Measurements from ENCODE around the gene ADAMTS17. TPM values are rescaled to one million over a fixed set of nuclear protein-coding genes. Genes with fewer than 3 reads are reported as not detected.
A peak's percentile ranks its signal among the peaks of the same experiment; 100 is the strongest.

ADAMTS17 gene
- total and polyA plus RNA-seq, 11 donors, result 0.30 to 2.4 (median 1.2) TPM

DNA sequence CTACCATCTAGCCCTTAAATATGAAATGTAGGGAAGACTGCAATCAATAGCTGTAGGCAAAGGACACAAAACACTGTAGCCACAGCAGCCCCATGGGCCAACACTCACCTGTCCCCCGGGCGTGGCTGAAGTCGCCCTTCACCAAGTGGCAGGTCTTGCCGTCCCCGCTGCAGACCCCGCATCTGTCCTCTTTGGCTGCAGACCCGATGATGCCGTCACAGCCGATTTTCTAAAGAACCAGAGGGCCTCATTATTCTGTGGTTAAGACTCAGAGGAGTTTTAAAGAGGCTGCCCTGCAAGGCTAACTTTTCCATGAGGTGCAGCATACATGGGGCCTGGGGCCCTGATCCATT, 245.6 kb downstream of the ADAMTS17 start:
- Histone ChIP-seq H3K4me3 (no peak overlapping the region), H3K27ac (no peak overlapping the region), H3K9me3 (no peaks in the 10 kb centered on the region), H3K36me3 (no peaks in the 10 kb centered on the region), H3K27me3 (no peaks in the 10 kb centered on the region), H3K4me1 (peaks cover 0 to 4% (median 0%) of the 10 kb centered on the region in 12 donors)
- ATAC-seq, result no peak
- no peak for DNase-seq
- 79 to 95% (median 92%) methylated on average over 9 of the region's 9 CpGs for WGBS, 4 donors
- TF ChIP-seq, protein P1, sequence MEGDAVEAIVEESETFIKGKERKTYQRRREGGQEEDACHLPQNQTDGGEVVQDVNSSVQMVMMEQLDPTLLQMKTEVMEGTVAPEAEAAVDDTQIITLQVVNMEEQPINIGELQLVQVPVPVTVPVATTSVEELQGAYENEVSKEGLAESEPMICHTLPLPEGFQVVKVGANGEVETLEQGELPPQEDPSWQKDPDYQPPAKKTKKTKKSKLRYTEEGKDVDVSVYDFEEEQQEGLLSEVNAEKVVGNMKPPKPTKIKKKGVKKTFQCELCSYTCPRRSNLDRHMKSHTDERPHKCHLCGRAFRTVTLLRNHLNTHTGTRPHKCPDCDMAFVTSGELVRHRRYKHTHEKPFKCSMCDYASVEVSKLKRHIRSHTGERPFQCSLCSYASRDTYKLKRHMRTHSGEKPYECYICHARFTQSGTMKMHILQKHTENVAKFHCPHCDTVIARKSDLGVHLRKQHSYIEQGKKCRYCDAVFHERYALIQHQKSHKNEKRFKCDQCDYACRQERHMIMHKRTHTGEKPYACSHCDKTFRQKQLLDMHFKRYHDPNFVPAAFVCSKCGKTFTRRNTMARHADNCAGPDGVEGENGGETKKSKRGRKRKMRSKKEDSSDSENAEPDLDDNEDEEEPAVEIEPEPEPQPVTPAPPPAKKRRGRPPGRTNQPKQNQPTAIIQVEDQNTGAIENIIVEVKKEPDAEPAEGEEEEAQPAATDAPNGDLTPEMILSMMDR (IDR thresholded peaks at IDR 0.05), result no peak
- TF ChIP-seq POLR2A (IDR thresholded peaks at IDR 0.05), result no peak
- intact Hi-C loops (cut with DNase I), result no loop called here

DNA sequence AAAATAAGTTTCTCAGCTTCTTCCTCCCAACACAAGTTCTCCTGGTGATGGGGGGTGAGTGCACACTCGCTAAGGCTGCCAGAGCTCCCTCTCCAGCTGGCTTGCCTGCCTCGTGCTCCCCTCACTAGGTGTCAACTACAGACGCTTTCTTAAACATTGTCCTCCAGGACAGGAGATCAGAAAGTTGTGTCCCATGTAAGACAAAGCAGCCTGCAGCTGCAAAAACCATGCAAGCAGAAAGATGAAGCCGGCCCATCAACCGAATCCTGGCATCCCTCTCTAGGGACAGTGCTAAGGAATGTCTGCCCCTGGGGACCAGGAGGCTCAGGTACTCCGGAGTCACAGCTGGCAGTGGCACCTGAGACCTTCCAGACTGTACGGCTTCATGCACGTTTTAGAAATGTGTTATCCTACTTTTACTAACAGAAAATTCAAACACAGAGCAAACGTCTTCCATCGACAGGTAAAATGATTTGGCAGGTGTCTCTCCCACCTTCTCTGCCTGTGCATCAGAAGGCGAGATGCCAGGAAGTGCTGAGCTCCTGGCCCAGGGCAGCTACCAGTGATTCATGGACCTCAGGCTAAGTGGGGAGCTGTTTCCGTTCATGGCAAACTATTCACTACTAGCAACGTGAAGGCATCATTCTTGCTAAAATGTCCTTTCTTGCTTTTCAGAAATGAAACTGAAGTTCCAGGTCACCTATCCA, 246.1 kb downstream of the ADAMTS17 start:
- ATAC-seq, result no peak
- no peak overlapping the region for H3K27ac ChIP-seq
- no peak overlapping the region for H3K4me3 ChIP-seq
- TF ChIP-seq, protein P1 (IDR thresholded peaks at IDR 0.05), result no peak
- TF ChIP-seq POLR2A (IDR thresholded peaks at IDR 0.05), result no peak
- H3K36me3 ChIP-seq, result no peaks in the 10 kb centered on the region
- H3K9me3 ChIP-seq, result no peaks in the 10 kb centered on the region
- 83 to 86% (median 85%) methylated on average over 11 to 13 of the region's 13 CpGs for WGBS, 4 donors
- intact Hi-C loops (cut with DNase I), result no loop called here
- DNase-seq, result no peak
- H3K4me1 ChIP-seq, result no peaks in the 10 kb centered on the region
- H3K27me3 ChIP-seq, result no peaks in the 10 kb centered on the region

DNA sequence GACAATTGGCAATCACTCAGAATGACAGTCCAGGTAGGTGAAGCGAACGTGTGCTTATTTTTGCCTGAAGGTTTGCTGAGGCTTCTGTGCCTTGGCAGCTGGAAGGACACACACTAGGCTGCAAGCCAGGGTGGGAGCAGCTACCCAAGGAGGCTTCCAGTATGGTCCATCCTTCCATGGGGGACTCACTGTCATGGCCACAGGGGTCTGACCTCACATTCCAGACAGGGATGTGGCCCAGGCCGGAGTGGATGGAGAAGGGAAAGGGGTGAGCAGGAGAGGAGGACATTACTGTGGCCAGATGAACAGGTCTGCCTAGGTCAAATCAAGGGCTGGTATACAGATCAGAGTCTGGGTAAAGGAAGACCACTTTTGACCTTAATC, 247.7 kb downstream of the ADAMTS17 start:
- TF ChIP-seq, protein P1 (IDR thresholded peaks at IDR 0.05), result no peak
- no peak for TF ChIP-seq POLR2A (IDR thresholded peaks at IDR 0.05)
- 72 to 87% (median 78%) methylated on average over 3 of the region's 3 CpGs for WGBS, 4 donors

DNA sequence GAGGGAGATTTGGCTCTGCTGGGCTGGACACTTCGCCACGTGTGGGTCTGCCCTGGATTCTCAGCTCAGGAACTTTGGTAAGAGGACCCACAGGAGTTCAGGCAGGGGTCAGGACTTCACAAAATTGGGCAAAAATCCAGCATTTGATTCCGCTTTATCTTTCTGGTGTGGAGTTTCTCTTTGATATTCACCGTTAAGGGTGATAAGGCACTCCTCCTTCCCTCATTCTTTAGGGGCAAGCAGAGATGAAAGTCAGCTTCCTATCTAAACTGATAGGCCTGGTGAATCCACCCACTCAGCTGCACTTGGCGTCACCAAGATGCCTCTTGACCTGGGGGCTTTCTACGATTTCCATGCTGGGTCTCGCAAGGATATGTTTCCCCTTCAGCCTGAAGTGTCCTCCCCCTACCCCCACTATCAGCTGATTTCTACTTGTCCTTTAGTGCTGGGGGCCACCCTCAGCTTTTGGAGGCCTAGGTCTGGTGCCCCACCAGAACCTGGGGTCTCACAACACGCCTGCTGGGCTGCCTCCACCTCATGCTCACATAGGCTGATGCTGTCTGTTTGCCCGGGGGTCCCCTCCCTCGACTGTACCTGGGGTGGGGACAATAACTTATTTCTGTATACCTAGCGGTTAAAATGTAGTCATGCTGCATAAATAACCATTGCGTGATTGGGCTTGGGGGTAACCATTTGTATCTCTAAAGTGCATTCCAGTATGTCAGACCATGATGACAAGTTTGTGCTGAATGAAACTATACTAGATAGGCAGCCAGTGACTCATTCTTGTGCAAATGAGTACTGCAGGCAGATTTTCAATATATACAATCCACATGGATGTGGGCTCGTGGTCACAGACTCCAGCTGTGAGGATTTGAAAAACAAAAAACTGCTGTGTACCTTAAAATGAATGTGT, 248.3 kb downstream of the ADAMTS17 start:
- H3K4me1 ChIP-seq, result no peaks in the 10 kb centered on the region
- WGBS, 4 donors, result 58 to 66% (median 63%) methylated on average over 12 to 13 of the region's 13 CpGs
- H3K27me3 ChIP-seq, result no peaks in the 10 kb centered on the region
- H3K27ac ChIP-seq, result no peak overlapping the region
- TF ChIP-seq, protein P1 (IDR thresholded peaks at IDR 0.05), result no peak
- no peak for TF ChIP-seq POLR2A (IDR thresholded peaks at IDR 0.05)
- no peaks in the 10 kb centered on the region for H3K36me3 ChIP-seq
- DNase-seq (no peak), ATAC-seq (peak in 2 of 4 donors; percentile 20 to 56)
- H3K4me3 ChIP-seq, result no peak overlapping the region
- intact Hi-C loops (cut with DNase I), result no loop called here
- no peaks in the 10 kb centered on the region for H3K9me3 ChIP-seq

More for the DNA sequence above, 247.7 kb downstream of the ADAMTS17 start:
- H3K36me3 ChIP-seq, result no peaks in the 10 kb centered on the region
- no peaks in the 10 kb centered on the region for H3K9me3 ChIP-seq
- H3K4me1 ChIP-seq, result no peaks in the 10 kb centered on the region
- no peak overlapping the region for H3K27ac ChIP-seq
- DNase-seq (no peak), ATAC-seq (no peak)
- intact Hi-C loops (cut with DNase I), result no loop called here
- H3K4me3 ChIP-seq, result no peak overlapping the region
- H3K27me3 ChIP-seq, result no peaks in the 10 kb centered on the region

All from heart left ventricle (tissue), 16 donors.